K562 (cell line): ENCODE measurements around the gene CSF1. TPM values are rescaled to one million over a fixed set of nuclear protein-coding genes. Genes with fewer than 3 reads are reported as not detected.

ENCODE experiments used
- BMI1 ChIP-seq: fragments of 150-350 bp; IDR thresholded peaks from 2 replicates; pipeline ENCODE4 v1.6.1; 2014; ENCODE audit warnings: low read length
- BRD4 ChIP-seq: fragments of 200-600 bp; sonication (generic); IDR thresholded peaks from 2 replicates; pipeline ENCODE4 v1.6.1; 2017; ENCODE audit warnings: inconsistent platforms
- CBX2 ChIP-seq: fragments of 200-600 bp; sonication (generic); IDR thresholded peaks from one replicate; pipeline ENCODE4 v1.6.1; 2012; ENCODE audit warnings: mild to moderate bottlenecking, low read length, inconsistent platforms; ENCODE audit not compliant: insufficient read depth, poor library complexity, severe bottlenecking
- CBX8 ChIP-seq: fragments of 200-600 bp; sonication (generic); IDR thresholded peaks from 2 replicates; pipeline ENCODE4 v1.6.1; 2012; ENCODE audit warnings: borderline replicate concordance, mixed run types, low read depth, mild to moderate bottlenecking, moderate library complexity, mixed read lengths, low read length, control low read depth, inconsistent platforms; ENCODE audit not compliant: poor library complexity, severe bottlenecking; ENCODE audit errors: extremely low read depth
- ETV1 ChIP-seq: fragments of 450-650 bp; conservative IDR thresholded peaks from 2 replicates; pipeline ENCODE4 v1.6.1; 2016; ENCODE audit warnings: missing genetic modification characterization, control low read depth, low read depth, missing compliant biosample characterization
- ETV5 ChIP-seq: sonication (generic); formaldehyde crosslinking; IDR thresholded peaks from 2 replicates; pipeline ENCODE4 v1.4.0; 2020; ENCODE audit warnings: low read depth, mild to moderate bottlenecking, missing genetic modification reagents
- GABPB2 ChIP-seq: fragments of 250-450 bp; sonication (Bioruptor Pico); conservative IDR thresholded peaks from 2 replicates; pipeline ENCODE4 v1.5.1; 2021; ENCODE audit warnings: mild to moderate bottlenecking
- GTF3C2 ChIP-seq: IDR thresholded peaks from 3 replicates; pipeline ENCODE4 v1.6.1; 2011; ENCODE audit warnings: borderline replicate concordance, mild to moderate bottlenecking, moderate library complexity; ENCODE audit not compliant: insufficient read length; ENCODE audit errors: extremely low read depth
- HMG20B ChIP-seq: fragments of 250-450 bp; sonication (Bioruptor Pico); IDR thresholded peaks from 2 replicates; pipeline ENCODE4 v1.5.0; 2021; ENCODE audit warnings: mild to moderate bottlenecking
- ID3 ChIP-seq, 2 experiments: fragments of 250-450 bp in 1 of 2; fragments of 450-650 bp in 1 of 2; sonication (Bioruptor Pico) in 1 of 2; IDR thresholded peaks; 2 replicates each; pipeline versions ENCODE4 v1.6.1 to v1.8.0; 2016 to 2021; ENCODE audit warnings: mild to moderate bottlenecking in 2 of 2, moderate library complexity in 2 of 2, missing compliant biosample characterization in 1 of 2, missing genetic modification characterization in 1 of 2
- ILF3 ChIP-seq: fragments of 450-650 bp; IDR thresholded peaks from 2 replicates; pipeline ENCODE4 v1.6.1; 2018; ENCODE audit warnings: antibody characterized with exemption, mild to moderate bottlenecking, moderate library complexity, borderline replicate concordance
- NRF1 ChIP-seq, 2 experiments: fragments of 450-650 bp; IDR thresholded peaks in 1 of 2; conservative IDR thresholded peaks in 1 of 2; 2 replicates each; pipeline ENCODE4 v1.6.1; 2014; ENCODE audit warnings: mild to moderate bottlenecking in 2 of 2
- PURB ChIP-seq: sonication (generic); formaldehyde crosslinking; IDR thresholded peaks from 2 replicates; pipeline ENCODE4 v1.9.0; 2021; ENCODE audit warnings: low read depth, mild to moderate bottlenecking, missing genetic modification reagents
- SIN3B ChIP-seq: fragments of 450-650 bp; IDR thresholded peaks from 2 replicates; pipeline ENCODE4 v1.6.1; 2017; ENCODE audit warnings: low read depth, mild to moderate bottlenecking, moderate library complexity
- SRF ChIP-seq, 2 experiments: fragments of 250-450, 450-650 bp in 1 of 2; sonication (Bioruptor Pico) in 1 of 2; sonication (generic) in 1 of 2; formaldehyde crosslinking; IDR thresholded peaks; 2 replicates each; pipeline versions ENCODE4 v1.5.0 to v1.5.1; 2020 to 2022; ENCODE audit warnings: mild to moderate bottlenecking in 1 of 2, missing genetic modification reagents in 1 of 2
- TCF7L2 ChIP-seq: fragments of 150-350 bp; IDR thresholded peaks from 2 replicates; pipeline ENCODE4 v1.6.1; 2016; ENCODE audit warnings: low read depth, mild to moderate bottlenecking, low read length, moderate library complexity
- ZBTB12 ChIP-seq: fragments of 250-450 bp; sonication (Bioruptor Pico); IDR thresholded peaks from 2 replicates; pipeline ENCODE4 v1.4.0; 2020
- ZBTB34 ChIP-seq: fragments of 250-450 bp; sonication (Bioruptor Pico); IDR thresholded peaks from 2 replicates; pipeline ENCODE4 v1.8.0; 2021; ENCODE audit warnings: mild to moderate bottlenecking, moderate library complexity
- ZNF143 ChIP-seq: sonication (generic); formaldehyde crosslinking; IDR thresholded peaks from 2 replicates; pipeline ENCODE4 v1.9.0; 2022; ENCODE audit warnings: mild to moderate bottlenecking, missing genetic modification reagents
- ZNF175 ChIP-seq: fragments of 200-800 bp; sonication (Bioruptor generic); IDR thresholded peaks from 2 replicates; pipeline ENCODE4 v1.6.1; 2016; ENCODE audit warnings: low read depth, mild to moderate bottlenecking, missing genetic modification characterization, missing compliant biosample characterization
- ZNF232 ChIP-seq: sonication (generic); formaldehyde crosslinking; IDR thresholded peaks from 2 replicates; pipeline ENCODE4 v1.8.0; 2022; ENCODE audit warnings: mild to moderate bottlenecking, missing genetic modification reagents
- polyA plus RNA-seq, 8 experiments: library from polyadenylated mRNA; depleted of rRNA in 4 of 8; stranded (reverse) in 5 of 8; unstranded in 3 of 8; fragments of >200 nt; fragmentation: Nextera tagmentation in 2 of 8; fragmentation: Illumina TruSeq in 1 of 8; extraction: Ambion mirVana in 2 of 8; extraction: Trizol in 1 of 8; gene quantifications; 2 replicates each; pipeline versions ENCODE4 v1.2.1 to v1.2.3, GENCODE V29; 2011 to 2014; ENCODE audit warnings: inconsistent platforms in 1 of 8, missing spikeins in 1 of 8
- total RNA-seq, 7 experiments: library from RNA; depleted of rRNA in 6 of 7; stranded (reverse); fragments of >200 nt in 6 of 7; fragmentation: Illumina TruSeq in 2 of 7; extraction: Trizol in 2 of 7; gene quantifications; 2 replicates each; pipeline versions ENCODE4 v1.2.1 to v1.2.3, GENCODE V29; 2011 to 2021; ENCODE audit warnings: low replicate concordance in 1 of 7

The CSF1 gene
- total and polyA plus RNA-seq, 9 of the 15 experiments (the other 6 are each of a cell fraction or from before 2014, with no cell fraction given): 0.18 to 11.8 (median 2.8) TPM

- TF ChIP-seq ILF3 (no peak), ID3 (CRISPR knock-in tag; IDR thresholded peaks at IDR 0.05) (no peak), ID3 (tag; IDR thresholded peaks at IDR 0.05) (peak; percentile 77), GTF3C2 (no peak), BMI1 (no peak), ETV5 (CRISPR knock-in tag) (peak; percentile 84), NRF1 (conservative IDR thresholded peaks at IDR 0.05 in 1 of 2, IDR thresholded peaks at IDR 0.05 in 1 of 2) (peak; percentile 29 to 51; a peak in 2 of 4 replicates), ZNF232 (CRISPR knock-in tag) (no peak), ZNF175 (CRISPR knock-in tag) (no peak), BRD4 (no peak), CBX8 (no peak), PURB (CRISPR knock-in tag) (no peak), ZBTB34 (CRISPR knock-in tag) (no peak), CBX2 (no peak), HMG20B (CRISPR knock-in tag) (no peak), SIN3B (no peak), TCF7L2 (no peak), GABPB2 (CRISPR knock-in tag) (no peak), ETV1 (tag) (peak; percentile 70), SRF (CRISPR knock-in tag; IDR thresholded peaks at IDR 0.05) (0 out of 4 replicates have a peak, but pooled peaks of 1 of the 2 experiments have one; percentile 62), ZNF143 (CRISPR knock-in tag) (no peak), ZBTB12 (CRISPR knock-in tag) (no peak)
Observed at GRCh38 chr1:109917768-109918606, 7.3 kb downstream of the CSF1 start (continued).
